Measurements from ENCODE around the gene ABCB8.

The ABCB8 gene

DNA sequence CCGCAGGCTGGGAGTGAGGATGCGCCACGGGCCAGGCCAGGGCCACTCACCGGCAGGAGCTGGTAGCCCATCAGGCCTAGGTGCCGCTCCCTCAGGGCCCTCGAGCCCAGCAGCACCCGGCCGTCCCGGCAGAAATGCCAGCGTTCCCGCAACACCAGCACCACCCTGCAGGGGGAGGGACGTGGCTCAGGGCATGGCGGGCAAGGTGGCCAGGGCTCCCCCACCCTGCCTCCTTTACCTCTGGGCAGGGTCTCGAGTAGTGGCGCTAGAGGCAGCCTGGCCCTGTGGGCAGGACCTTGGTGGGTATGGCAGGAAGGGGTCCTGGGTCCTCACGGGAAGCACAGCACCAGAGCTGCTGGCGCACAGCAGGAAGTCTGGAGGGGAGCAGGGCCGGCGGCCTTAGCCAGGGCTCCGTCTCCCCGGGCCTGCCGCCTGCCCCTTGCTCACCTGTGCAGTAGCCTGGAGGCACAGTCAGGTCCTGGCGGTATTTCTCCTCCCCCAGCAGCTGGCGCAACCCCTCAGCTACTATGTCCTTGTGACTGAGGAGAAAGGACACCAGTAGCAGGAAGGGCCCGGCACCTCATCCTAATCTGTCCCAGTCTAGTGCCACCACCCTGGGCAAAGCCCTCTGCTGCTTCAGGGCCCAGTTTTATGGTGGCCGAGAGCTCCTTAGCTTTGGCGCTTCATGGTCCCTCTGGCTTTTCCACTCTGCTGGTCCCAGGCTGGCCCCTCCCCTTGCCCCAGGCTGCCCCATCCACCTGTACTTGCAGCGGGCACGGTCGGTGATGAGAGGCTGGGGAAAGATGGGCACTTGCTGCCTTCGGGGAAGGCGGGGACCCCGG is 48.8 kb downstream of the ABCB8 start:
- no peak for DNase-seq

DNA sequence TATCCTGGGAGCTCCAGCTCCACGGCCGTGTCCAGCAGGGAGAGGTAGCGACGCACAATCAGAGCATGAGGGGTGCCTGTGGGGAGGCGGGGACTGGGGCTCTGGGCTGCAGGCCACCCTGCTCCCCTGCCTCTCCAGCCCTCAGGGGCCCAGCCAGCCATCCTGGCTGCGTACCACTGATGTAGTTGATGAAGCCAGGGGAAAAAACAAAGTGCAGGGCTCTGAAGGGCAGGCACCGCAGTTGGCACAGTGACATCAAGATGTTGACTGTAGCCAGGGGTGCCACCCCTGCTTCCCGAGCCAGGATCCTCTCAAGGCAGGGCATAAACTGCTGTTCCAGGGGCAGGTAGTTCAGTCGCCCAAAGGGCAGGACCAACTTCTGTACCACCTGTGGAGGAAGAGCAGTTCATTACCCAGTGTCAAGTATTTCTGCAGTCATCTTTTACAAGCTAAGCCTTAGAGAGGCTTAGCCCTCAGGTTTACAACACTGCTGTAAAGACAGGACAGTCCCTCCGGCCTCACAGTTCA is 49.5 kb downstream of the ABCB8 start:
- DNase-seq: no peak

DNA sequence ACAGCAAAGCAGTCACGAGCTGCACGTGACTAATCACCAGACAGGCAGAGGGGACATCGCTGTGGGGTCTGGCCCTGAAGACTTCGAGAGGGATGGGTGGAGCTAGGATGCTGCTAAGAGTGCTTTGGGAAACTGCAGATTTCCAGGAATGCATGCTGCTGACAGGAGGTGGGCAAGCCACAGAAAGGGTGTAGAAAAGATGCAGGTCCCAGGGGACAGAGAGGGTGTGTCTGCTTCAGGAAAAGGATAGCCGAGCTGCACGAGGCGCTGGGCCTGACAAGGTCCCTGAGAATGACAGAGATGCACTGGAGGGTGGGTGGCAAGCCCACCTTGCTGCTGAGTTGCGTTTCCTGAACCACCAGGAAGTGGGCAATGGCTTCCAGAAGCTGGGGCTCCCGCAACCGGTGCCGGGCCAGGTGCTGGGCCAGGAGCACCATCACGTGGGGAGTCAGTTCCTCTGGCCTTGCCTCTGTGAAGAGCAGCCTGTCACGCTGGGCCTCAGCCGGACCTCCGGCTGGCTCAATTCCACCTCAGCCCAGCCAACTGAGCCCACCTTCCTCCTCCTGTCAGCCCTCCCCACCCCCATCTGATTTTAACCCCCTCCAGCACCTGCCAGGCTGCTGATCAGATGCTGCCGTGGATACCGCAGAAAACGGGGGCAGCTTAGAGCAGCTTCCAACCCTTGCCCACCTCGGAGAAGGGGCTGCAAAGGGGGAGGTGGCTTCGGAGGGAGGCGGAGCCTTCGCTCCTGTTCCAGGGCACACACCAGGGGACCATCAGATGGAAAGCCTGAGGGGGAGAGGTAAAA is 50.2 kb downstream of the ABCB8 start:
- no peak for DNase-seq

DNA sequence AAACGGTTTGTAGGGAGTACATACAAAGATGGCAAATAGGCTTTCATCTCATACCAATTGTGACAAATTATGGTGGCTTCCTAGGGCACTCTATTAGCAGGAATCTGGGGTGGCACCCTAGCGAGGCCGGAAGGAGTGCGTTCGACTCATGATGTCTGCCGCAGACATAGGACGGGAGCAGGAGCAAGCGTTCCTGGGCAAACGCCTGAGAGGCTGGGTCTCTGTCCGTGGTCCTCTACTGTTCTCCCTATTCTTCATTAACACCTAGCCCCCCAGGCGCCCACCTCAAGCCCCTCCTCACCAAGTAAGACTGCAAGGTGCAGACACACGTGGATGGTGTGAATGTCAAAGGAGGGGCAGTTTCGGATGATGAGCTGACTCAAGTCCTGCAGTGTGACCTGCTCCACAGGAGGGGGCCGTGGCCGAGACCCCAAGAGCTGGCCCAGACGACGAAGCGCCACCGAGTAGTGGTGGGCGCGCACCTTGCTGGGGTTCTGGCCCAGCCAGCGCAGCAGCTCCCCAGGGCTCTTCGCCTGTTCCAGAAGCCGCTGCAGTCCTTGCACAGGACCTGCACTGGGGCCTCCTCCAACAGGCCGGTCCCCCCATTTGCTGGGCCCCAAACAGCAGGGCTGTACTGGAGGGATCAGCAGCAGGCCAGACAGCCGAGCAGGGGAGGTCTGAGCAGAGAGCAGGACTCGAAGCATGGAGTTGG is 51.1 kb downstream of the ABCB8 start:
- no peak for DNase-seq

DNA sequence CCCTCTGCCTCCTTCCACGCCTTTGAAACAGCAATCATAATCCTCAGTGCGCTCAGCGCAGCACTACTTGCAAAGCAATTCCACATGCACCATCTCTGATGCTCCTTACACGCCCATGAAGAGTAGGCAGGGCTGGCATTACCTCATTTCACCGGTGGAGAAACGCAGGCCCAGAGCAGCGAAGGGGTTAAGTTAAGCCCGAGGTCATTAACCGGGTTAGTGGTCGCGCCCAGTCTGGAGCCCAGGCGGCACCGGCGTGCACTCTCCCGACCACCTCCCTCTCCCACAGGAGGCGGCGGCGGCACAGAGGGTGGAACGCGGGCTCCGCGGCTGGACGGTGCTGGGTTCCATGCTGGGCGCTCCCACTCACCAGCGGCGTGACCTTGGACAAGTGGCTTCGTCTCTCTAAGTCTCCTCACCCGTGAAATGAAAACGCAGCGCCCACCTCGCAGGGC is 51.8 kb downstream of the ABCB8 start:
- DNase-seq: no peak

DNA sequence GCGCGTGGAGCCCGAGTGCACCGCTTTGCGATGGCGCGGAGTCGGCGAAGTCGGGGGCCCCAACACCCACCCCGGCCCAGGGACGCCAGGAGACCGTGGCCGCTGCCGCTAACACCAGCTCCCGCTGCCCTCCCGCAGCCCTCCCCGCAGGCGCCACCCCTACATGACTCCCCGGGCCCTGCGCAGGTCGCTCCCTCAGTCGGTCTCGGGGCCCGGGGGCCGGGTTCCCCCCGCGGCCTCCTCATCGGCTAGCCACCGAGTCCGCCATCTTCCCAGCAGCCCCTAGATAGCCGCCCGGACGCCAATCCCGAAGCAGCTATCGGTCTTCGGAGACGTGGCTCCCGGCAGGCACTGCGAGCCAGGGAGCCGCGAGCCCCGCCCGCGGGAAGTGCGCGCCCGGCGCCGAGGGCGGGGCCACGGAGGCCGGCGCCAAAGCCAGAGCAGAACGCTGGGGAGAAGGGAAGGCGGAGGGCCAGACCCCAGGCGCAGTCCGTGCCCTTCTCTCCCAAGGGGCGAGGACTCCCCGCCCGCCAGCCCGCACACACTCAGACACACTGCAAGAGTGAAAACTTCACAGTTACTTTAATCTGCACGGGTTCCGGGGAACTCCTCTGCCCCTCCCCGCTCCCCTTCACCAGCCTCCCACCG is 52.4 kb downstream of the ABCB8 start, which contains the start of gene FASTK:
Gene FASTK, minus strand, starts transcription at position 288 of the 648 bp plus-strand sequence. Its CDS starts 43 bp downstream, at position 245.
- DNase-seq: peak; percentile 95

DNA sequence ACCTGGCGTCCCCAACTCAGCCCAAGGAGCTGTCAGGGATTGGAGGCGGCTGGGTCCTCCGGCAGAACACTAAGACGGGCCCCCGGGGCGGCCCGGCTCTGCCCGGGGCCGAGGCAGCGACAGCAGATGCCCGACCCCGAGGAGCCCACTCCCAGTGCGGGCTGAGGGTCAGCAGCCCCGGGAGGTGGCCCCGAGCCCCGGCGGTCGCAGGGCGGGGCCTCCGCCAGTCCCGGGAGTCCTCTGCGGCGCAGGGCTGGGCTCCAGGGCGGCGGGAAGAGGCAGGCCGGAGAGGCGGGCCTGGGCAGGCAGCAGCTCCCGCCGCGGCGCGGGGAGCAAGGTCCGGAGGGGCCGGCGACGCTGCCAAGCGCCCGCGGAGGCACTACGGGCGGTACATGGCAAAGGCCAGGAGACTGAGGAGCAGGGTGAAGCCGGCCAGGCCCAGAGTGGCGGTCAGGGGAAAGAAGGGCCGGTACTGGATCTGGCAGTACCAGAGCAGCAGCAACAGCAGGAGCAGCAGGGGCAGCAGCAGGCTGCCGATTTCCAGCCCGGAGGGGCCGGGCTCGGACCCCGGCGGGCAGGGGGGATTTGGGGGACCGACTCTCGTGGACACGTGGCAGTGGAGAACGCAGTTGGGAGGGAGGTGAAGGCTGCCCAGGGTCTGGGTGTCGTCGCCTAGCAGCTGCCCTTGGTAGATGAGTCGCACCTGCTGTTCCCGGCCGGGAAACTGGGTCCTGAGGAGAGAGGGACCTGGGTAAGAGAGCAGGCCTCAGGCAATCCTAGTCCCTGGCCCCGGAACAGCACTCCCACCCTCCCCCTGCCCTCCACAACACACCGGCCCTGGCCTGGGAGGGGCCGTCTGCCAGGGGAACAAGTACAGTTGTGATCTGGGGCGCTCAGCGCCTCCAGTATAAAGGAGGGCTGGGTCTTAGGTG is 53.2 kb downstream of the ABCB8 start:
- peak; percentile 57 for DNase-seq

DNA sequence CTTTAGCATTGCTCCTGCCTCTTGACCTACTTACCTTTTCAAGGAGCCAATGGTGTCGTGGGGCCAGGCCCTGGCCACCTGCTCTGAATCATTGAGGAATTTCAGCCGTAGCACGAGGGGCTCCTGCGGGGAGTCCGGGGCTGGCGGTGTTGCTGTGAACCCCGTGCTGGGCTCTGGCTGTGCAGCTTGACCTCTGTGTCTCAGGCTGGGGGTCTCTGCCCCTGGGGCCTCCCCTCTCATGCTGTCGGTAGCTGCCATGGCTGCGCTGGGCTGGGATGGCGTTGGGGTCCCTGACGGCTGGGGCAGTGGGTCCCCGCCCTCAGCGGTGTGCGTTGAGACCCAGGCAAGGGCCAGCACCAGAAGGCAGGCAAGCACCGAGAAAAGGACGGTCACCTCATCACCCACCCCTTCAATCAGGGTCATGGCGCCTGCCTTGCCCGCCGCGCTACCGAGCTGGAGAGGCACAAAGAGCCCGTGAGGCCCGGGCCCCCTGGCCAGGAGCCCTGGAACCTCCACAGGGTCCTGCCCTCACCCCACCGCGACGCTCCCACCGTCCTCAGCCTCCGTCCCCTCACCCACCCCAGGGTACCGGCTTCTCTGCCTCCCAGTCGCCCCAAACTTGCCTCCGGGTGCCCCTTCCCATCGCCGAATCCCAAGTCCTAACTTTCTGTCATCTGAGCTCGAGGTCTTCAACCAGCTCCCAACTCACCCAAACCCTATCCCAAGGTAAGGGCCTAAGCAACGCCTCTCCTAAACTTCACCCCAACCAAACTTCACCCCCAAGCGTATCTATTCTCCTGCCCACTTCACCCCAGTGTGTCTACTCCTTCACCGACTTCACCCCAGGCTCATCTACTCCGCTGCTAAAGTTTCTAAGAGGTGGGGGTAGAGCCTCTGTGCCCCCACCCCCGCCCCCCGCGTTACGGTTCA is 54.2 kb downstream of the ABCB8 start:
- peak; percentile 28 for DNase-seq

DNA sequence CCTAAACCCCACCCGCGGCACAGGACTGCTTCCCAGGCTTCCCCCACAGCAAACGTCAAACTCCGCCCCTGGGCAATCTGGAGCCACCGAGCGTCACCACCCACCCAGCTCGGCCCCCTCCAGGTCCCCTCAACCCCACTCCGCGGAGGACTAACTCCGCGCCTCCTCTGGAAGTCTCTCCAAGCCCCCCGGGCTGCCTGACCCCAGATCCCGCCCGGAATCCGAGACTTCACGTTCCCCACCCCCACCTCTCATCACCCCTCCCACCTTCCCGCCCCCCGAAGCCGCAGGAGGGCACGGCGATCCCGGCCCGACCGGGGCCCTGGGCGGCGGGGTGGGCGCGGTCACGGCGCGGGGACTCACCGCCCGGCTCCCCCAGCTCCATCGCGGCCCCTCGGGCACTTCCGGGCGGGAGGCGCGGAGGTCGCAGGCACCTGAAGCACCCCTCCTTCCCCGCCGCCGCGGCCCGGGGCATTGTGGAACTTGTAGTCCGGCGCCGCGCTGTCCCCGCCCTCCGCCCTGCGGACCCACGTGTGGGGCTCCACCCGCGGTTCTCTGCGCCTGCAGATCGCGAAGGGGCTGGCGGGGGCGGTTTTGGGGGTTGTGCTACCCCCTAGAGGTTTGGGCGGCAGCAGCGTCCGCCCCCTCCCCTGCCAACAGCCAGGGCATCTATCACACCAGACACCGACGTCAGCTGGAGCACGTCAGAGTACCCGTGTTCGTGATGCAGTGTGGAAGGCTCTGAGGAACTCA is 55.0 kb downstream of the ABCB8 start, which contains the start of gene TMUB1:
Gene TMUB1, minus strand, starts transcription at position 423 of the 753 bp plus-strand sequence. CDS start 930 bp downstream, outside the sequence.
- DNase-seq: peak; percentile 78

DNA sequence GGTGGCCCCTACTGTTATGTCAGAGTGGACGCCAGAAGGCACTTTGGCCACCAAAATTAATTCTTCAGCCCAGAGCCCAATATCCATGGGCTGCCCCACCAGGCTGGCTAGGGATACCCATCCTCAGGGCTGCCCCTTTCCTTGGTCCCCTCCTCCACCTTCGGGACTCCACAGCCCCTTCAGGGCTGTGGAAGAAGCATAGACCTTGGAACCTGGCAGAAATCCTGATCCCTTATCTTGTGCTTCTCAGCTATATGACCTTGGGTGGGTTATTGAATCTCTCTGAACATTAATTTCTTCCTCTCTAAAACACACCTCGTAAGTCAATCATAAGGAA is 55.5 kb downstream of the ABCB8 start:
- DNase-seq: no peak

DNA sequence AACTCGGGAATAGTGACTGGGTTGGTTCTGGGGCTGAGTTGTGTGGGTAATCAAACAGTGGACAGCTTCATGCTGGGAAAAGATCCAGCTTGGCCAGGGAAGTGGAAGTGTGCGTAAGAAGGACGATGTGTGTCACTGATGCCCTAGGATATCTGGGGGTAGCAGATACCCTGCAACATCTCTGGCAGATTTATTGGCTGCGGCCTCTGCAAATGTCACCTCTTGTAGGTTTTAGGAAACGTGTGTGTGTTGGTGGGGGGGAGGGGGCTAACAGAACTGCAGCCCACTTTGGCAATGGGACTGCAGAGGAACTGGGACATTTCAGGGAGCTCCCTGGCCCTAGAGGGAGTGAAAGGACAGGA is 57.1 kb downstream of the ABCB8 start:
- DNase-seq: no peak

DNA sequence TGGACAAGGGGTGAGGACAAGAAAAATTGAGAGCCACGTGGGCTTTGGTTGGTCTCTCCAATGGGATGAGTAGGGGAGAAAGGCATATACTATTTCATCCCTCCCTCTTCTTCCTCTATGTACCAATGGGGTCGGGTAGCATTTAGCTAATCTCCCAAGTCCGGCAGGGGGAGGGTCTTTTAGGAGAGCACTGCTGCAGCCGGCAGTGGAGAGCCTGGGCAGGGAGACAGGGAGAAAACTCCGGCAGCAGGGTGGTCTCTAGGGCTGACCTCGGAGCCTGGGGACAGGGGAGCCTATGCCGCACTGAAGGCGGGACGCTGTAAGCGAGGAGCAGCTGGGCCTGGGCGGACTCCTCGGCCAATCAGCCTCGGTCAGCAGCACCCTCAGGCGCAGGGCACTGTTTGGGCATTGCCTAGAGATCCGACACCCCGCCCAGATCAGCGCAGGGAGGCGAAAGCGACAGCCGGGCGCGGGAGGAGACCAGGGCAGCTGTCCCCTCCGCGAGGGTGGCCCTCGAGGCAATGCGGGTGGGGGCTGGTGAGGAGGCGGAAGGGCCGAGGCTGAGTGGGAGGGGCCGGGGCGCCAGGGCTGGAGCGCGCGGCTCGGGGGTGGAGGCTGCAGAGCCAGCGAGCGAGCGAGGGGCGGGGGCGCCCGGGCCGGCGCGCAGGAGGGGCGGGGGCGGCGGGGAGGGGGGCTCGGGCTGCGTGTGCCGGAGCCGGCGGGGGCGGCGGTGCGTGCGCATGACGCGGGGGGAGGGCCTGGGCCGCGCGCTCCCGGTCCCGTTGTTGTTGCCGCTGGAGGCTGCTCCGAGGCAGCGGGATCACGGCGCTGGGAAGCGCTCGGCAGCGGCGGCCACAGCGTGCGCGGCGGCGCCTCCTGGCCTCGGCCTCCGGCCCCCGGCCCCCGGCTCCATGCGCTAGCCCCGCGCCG is 57.7 kb downstream of the ABCB8 start, which contains the start of gene AGAP3:
Gene AGAP3, plus strand, starts transcription at position 785 of the 930 bp plus-strand sequence. CDS start 267 bp downstream, outside the sequence.
- peak; percentile 93 for DNase-seq

DNA sequence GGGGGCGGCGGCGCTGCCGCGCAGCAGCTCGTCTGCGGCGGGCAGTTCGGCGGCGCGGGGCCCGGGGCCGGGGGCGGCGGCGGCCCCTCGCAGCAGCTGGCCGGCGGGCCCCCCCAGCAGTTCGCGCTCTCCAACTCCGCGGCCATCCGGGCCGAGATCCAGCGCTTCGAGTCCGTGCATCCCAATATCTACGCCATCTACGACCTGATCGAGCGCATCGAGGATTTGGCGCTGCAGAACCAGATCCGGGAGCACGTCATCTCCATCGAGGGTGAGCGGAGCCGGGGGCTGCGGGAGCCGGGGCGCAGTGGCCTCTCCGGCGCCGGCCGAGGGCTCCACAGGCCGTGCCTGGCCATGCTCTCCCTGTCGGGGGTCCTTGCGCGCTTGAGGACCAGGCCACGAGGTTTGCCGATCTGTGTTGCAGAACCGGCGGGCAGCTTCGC is 58.6 kb downstream of the ABCB8 start:
- no peak for DNase-seq

DNA sequence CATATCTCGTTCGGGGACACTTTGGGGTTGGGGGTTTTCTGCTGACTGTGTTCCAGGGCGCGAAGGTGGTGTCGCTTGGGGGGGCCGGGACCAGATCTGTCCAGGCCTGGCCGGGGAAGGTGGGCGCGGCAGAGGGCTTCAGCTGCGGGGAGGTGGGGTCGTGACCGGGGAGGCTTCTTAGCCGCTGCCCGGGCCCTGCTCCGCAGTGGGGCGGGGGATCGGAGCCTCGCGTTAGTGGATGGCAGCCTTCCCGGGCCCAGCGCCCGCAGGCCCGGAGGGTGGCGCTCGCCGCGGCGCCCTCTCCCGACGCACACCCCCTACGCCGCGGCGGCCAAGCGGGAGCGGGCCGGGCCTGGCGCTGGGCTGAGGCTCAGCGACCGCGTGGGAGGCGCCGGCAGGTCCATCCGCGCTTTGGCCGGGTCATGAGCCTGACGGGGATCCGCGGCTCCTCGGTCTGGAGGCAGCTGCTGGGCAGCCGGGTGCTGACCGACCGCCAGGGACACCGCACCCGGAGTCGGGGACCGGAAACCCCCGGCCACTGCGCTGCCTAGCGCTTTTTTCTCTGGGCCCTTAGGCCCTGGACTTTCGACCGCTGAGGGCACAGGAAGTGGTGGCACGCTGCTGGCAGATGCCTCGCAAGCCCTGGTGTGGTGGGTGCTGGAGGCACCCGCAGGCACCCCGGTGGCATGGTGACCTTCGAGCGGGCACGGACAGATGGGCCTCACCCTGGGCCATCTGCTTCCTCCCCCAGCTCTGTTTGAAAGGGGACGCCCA is 59.2 kb downstream of the ABCB8 start:
- DNase-seq: peak; percentile 53

DNA sequence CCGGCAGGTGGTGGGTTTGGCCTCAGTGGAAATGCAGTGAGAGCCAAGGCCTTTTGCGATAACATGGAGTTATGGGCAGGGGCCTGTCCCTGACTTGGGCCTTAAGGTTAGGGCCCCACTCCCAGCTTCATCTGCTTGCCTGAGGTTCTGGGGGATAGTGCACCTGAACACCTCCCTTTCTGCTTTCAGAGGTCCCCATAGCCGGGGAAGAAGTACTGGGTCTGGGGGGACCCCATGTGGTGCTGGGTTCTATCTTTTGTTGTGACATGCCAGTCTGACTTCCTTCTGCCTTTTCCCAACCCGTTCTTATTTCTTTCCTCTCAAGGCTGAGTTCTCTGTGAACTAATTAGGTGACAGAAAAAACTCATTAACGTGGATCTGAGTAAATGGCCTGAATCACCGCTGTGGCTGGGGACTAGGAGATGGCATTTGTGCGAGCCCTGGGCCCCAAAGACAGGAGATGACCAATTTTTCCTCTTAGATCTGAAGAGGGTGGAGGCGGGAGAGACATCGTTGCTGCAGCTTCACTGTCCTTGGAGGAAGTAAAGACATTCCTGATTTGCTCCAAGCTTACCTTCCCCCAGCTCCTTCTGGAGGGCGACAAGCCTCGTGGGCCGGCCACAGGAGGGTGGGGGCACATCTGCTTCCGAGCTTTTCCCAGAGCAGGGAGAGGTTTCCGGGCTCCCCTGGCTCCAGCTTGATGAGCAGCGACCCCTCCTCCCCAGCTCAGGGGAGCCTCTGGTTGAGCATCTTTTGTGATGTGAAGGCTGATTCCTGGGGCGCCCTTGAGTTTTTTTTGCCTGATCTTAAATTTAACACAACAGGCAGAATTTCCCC is 60.0 kb downstream of the ABCB8 start:
- DNase-seq: no peak
